ENCODE data around the gene CDH13.

CDH13 gene

GRCh38 chr16:82900559-82900958 is 273.8 kb downstream of the CDH13 start:
- Histone ChIP-seq H3K18ac (ENCODE audit: low read length) (no peak overlapping the region), H4K8ac (ENCODE audit: low read depth, low read length) (no peak overlapping the region), H3K4ac (ENCODE audit: low read depth, low read length) (no peak overlapping the region), H2BK120ac (ENCODE audit: insufficient read depth, low read length, poor library complexity) (no peak overlapping the region), H3K79me1 (ENCODE audit: low read length) (no peaks in the 10 kb centered on the region), H2AFZ (ENCODE audit: insufficient read depth, low read length, poor library complexity) (no peak overlapping the region), H2BK12ac (ENCODE audit: low read length) (no peak overlapping the region), H3K23ac (ENCODE audit: low read length) (no peak overlapping the region), H4K12ac (ENCODE audit: low read depth, low read length) (no peak overlapping the region), H3K4me3 (ENCODE audit: low read depth, low read length) (no peak overlapping the region), H3K9me3 (ENCODE audit: insufficient read depth, low read depth, low read length) (no peaks in the 10 kb centered on the region), H2AK5ac (ENCODE audit: low read length) (no peak overlapping the region), H4K91ac (ENCODE audit: low read depth, low read length) (no peak overlapping the region), H3K79me2 (ENCODE audit: control insufficient read depth, insufficient read depth, low read length, poor library complexity) (no peaks in the 10 kb centered on the region), H3K14ac (ENCODE audit: low read length) (no peak overlapping the region), H3K36me3 (ENCODE audit: control insufficient read depth in 1 of 2, insufficient read depth in 2 of 2, low read length in 2 of 2) (no peaks in the 10 kb centered on the region), H3K27me3 (ENCODE audit: insufficient read depth, low read length) (no peaks in the 10 kb centered on the region), H2BK5ac (ENCODE audit: low read depth, low read length, poor library complexity) (no peak overlapping the region), H3K9ac (ENCODE audit: low read length) (no peak overlapping the region), H3K4me2 (ENCODE audit: low read length) (no peak overlapping the region), H3K27ac (ENCODE audit: low read depth, low read length) (no peak overlapping the region), H3K4me1 (ENCODE audit: control insufficient read depth in 1 of 2, insufficient read depth in 2 of 2, low read length in 2 of 2) (no peaks in the 10 kb centered on the region)
- no peak for DNase-seq
- no CpG with 5 or more reads among the region's 8 CpGs for WGBS (ENCODE audit: extremely low coverage, insufficient coverage, insufficient read length)

GRCh38 chr16:82911925-82912324 is 285.2 kb downstream of the CDH13 start:
- H3K4me1 ChIP-seq (ENCODE audit: control insufficient read depth in 1 of 2, insufficient read depth in 2 of 2, low read length in 2 of 2): no peaks in the 10 kb centered on the region
- H2BK5ac ChIP-seq (ENCODE audit: low read depth, low read length, poor library complexity): no peak overlapping the region
- H3K4ac ChIP-seq (ENCODE audit: low read depth, low read length): no peak overlapping the region
- H3K4me3 ChIP-seq (ENCODE audit: low read depth, low read length): no peak overlapping the region
- H3K14ac ChIP-seq (ENCODE audit: low read length): no peak overlapping the region
- no peak overlapping the region for H2BK12ac ChIP-seq (ENCODE audit: low read length)
- no peak overlapping the region for H3K23ac ChIP-seq (ENCODE audit: low read length)
- H3K27ac ChIP-seq (ENCODE audit: low read depth, low read length): no peak overlapping the region
- WGBS (ENCODE audit: extremely low coverage, insufficient coverage, insufficient read length): no CpG with 5 or more reads among the region's 10 CpGs
- no peaks in the 10 kb centered on the region for H3K79me1 ChIP-seq (ENCODE audit: low read length)
- H4K91ac ChIP-seq (ENCODE audit: low read depth, low read length): no peak overlapping the region
- no peak overlapping the region for H3K18ac ChIP-seq (ENCODE audit: low read length)
- no peak overlapping the region for H3K4me2 ChIP-seq (ENCODE audit: low read length)
- no peak overlapping the region for H3K9ac ChIP-seq (ENCODE audit: low read length)
- no peaks in the 10 kb centered on the region for H3K36me3 ChIP-seq (ENCODE audit: control insufficient read depth in 1 of 2, insufficient read depth in 2 of 2, low read length in 2 of 2)
- H4K8ac ChIP-seq (ENCODE audit: low read depth, low read length): no peak overlapping the region
- no peak for DNase-seq
- H3K79me2 ChIP-seq (ENCODE audit: control insufficient read depth, insufficient read depth, low read length, poor library complexity): no peaks in the 10 kb centered on the region
- no peaks in the 10 kb centered on the region for H3K9me3 ChIP-seq (ENCODE audit: insufficient read depth, low read depth, low read length)
- H2BK120ac ChIP-seq (ENCODE audit: insufficient read depth, low read length, poor library complexity): no peak overlapping the region
- no peaks in the 10 kb centered on the region for H3K27me3 ChIP-seq (ENCODE audit: insufficient read depth, low read length)
- H4K12ac ChIP-seq (ENCODE audit: low read depth, low read length): no peak overlapping the region
- no peak overlapping the region for H2AFZ ChIP-seq (ENCODE audit: insufficient read depth, low read length, poor library complexity)
- no peak overlapping the region for H2AK5ac ChIP-seq (ENCODE audit: low read length)

- Histone ChIP-seq H4K8ac (ENCODE audit: low read depth, low read length) (no peak overlapping the region), H2BK12ac (ENCODE audit: low read length) (no peak overlapping the region), H3K23ac (ENCODE audit: low read length) (no peak overlapping the region), H4K12ac (ENCODE audit: low read depth, low read length) (no peak overlapping the region), H2AFZ (ENCODE audit: insufficient read depth, low read length, poor library complexity) (no peak overlapping the region), H2BK120ac (ENCODE audit: insufficient read depth, low read length, poor library complexity) (no peak overlapping the region), H3K79me1 (ENCODE audit: low read length) (no peaks in the 10 kb centered on the region), H3K9ac (ENCODE audit: low read length) (no peak overlapping the region), H3K18ac (ENCODE audit: low read length) (no peak overlapping the region), H3K14ac (ENCODE audit: low read length) (no peak overlapping the region), H3K4me3 (ENCODE audit: low read depth, low read length) (no peak overlapping the region), H3K4me2 (ENCODE audit: low read length) (no peak overlapping the region), H4K91ac (ENCODE audit: low read depth, low read length) (no peak overlapping the region), H3K4me1 (ENCODE audit: control insufficient read depth in 1 of 2, insufficient read depth in 2 of 2, low read length in 2 of 2) (no peaks in the 10 kb centered on the region), H3K27ac (ENCODE audit: low read depth, low read length) (no peak overlapping the region), H3K9me3 (ENCODE audit: insufficient read depth, low read depth, low read length) (no peaks in the 10 kb centered on the region), H3K79me2 (ENCODE audit: control insufficient read depth, insufficient read depth, low read length, poor library complexity) (no peaks in the 10 kb centered on the region), H3K27me3 (ENCODE audit: insufficient read depth, low read length) (no peaks in the 10 kb centered on the region), H2BK5ac (ENCODE audit: low read depth, low read length, poor library complexity) (no peak overlapping the region), H2AK5ac (ENCODE audit: low read length) (no peak overlapping the region), H3K4ac (ENCODE audit: low read depth, low read length) (no peak overlapping the region), H3K36me3 (ENCODE audit: control insufficient read depth in 1 of 2, insufficient read depth in 2 of 2, low read length in 2 of 2) (no peaks in the 10 kb centered on the region)
- no CpG with 5 or more reads among the region's 9 CpGs for WGBS (ENCODE audit: extremely low coverage, insufficient coverage, insufficient read length)
- DNase-seq: no peak
Observed at GRCh38 chr16:82915139-82915824, 288.5 kb downstream of the CDH13 start.

GRCh38 chr16:82917886-82918595 is 291.3 kb downstream of the CDH13 start:
- H3K23ac ChIP-seq (ENCODE audit: low read length): no peak overlapping the region
- no peak overlapping the region for H2AFZ ChIP-seq (ENCODE audit: insufficient read depth, low read length, poor library complexity)
- no peak overlapping the region for H3K9ac ChIP-seq (ENCODE audit: low read length)
- no peaks in the 10 kb centered on the region for H3K4me1 ChIP-seq (ENCODE audit: control insufficient read depth in 1 of 2, insufficient read depth in 2 of 2, low read length in 2 of 2)
- H3K27me3 ChIP-seq (ENCODE audit: insufficient read depth, low read length): no peaks in the 10 kb centered on the region
- no peak overlapping the region for H2BK5ac ChIP-seq (ENCODE audit: low read depth, low read length, poor library complexity)
- H3K4me3 ChIP-seq (ENCODE audit: low read depth, low read length): no peak overlapping the region
- no CpG with 5 or more reads among the region's 5 CpGs for WGBS (ENCODE audit: extremely low coverage, insufficient coverage, insufficient read length)
- no peaks in the 10 kb centered on the region for H3K9me3 ChIP-seq (ENCODE audit: insufficient read depth, low read depth, low read length)
- H3K4me2 ChIP-seq (ENCODE audit: low read length): no peak overlapping the region
- no peaks in the 10 kb centered on the region for H3K79me1 ChIP-seq (ENCODE audit: low read length)
- H3K27ac ChIP-seq (ENCODE audit: low read depth, low read length): no peak overlapping the region
- no peak overlapping the region for H2AK5ac ChIP-seq (ENCODE audit: low read length)
- H3K18ac ChIP-seq (ENCODE audit: low read length): no peak overlapping the region
- H3K14ac ChIP-seq (ENCODE audit: low read length): no peak overlapping the region
- H3K4ac ChIP-seq (ENCODE audit: low read depth, low read length): no peak overlapping the region
- no peak overlapping the region for H2BK120ac ChIP-seq (ENCODE audit: insufficient read depth, low read length, poor library complexity)
- H2BK12ac ChIP-seq (ENCODE audit: low read length): no peak overlapping the region
- no peak overlapping the region for H4K8ac ChIP-seq (ENCODE audit: low read depth, low read length)
- H4K91ac ChIP-seq (ENCODE audit: low read depth, low read length): no peak overlapping the region
- DNase-seq: no peak
- no peak overlapping the region for H4K12ac ChIP-seq (ENCODE audit: low read depth, low read length)
- no peaks in the 10 kb centered on the region for H3K79me2 ChIP-seq (ENCODE audit: control insufficient read depth, insufficient read depth, low read length, poor library complexity)
- H3K36me3 ChIP-seq (ENCODE audit: control insufficient read depth in 1 of 2, insufficient read depth in 2 of 2, low read length in 2 of 2): no peaks in the 10 kb centered on the region

Measured in trophoblast cell (in vitro differentiated cells and primary cell).